Measurements from ENCODE around the gene OTOG.

OTOG gene

DNA sequence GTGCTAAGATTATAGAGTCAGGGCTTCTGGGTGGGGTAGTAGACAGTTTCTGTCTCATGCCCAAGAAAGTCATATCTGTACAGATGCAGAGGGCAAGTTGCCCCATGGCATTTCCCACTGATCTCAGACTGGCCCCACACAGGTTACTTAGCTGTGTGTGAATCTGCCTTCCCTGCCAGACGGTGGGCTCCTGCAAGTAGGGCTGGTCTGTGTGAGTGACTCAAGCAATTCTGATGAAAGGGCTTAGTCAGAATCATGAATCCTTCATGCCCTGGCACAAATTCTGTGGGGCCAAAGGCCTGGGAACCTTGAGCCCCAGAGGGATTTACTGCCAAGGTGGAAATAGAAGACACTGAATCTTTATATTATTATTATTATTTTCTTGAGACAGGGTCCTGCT, 33.2 kb upstream of the OTOG start:
- no peak overlapping the region for H3K27ac ChIP-seq
- TF ChIP-seq, protein P1, sequence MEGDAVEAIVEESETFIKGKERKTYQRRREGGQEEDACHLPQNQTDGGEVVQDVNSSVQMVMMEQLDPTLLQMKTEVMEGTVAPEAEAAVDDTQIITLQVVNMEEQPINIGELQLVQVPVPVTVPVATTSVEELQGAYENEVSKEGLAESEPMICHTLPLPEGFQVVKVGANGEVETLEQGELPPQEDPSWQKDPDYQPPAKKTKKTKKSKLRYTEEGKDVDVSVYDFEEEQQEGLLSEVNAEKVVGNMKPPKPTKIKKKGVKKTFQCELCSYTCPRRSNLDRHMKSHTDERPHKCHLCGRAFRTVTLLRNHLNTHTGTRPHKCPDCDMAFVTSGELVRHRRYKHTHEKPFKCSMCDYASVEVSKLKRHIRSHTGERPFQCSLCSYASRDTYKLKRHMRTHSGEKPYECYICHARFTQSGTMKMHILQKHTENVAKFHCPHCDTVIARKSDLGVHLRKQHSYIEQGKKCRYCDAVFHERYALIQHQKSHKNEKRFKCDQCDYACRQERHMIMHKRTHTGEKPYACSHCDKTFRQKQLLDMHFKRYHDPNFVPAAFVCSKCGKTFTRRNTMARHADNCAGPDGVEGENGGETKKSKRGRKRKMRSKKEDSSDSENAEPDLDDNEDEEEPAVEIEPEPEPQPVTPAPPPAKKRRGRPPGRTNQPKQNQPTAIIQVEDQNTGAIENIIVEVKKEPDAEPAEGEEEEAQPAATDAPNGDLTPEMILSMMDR (IDR thresholded peaks at IDR 0.05): no peak
- TF ChIP-seq ZFX (IDR thresholded peaks at IDR 0.05; ENCODE audit: borderline replicate concordance): no peak

DNA sequence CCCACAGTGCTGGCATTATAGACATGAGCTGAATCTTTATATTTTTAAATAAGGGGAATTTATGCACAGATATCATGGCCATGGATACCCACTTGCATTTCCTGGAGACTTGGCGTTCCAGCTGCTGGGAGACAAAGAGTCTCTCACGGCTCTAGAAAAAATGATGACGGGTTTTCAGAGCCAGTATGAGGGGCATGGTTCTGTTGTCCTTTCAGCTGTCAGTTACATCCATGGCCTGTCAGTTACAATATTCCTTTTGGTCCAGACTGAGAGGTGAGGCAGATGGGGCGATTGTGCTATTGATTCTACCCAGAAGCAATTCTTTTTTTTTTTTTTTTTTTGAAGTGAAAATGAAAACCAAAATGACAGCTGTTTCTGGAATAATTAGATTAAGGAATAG, 32.6 kb upstream of the OTOG start:
- TF ChIP-seq, protein P1 (IDR thresholded peaks at IDR 0.05): no peak
- TF ChIP-seq ZFX (IDR thresholded peaks at IDR 0.05; ENCODE audit: borderline replicate concordance): no peak
- no peak overlapping the region for H3K27ac ChIP-seq

DNA sequence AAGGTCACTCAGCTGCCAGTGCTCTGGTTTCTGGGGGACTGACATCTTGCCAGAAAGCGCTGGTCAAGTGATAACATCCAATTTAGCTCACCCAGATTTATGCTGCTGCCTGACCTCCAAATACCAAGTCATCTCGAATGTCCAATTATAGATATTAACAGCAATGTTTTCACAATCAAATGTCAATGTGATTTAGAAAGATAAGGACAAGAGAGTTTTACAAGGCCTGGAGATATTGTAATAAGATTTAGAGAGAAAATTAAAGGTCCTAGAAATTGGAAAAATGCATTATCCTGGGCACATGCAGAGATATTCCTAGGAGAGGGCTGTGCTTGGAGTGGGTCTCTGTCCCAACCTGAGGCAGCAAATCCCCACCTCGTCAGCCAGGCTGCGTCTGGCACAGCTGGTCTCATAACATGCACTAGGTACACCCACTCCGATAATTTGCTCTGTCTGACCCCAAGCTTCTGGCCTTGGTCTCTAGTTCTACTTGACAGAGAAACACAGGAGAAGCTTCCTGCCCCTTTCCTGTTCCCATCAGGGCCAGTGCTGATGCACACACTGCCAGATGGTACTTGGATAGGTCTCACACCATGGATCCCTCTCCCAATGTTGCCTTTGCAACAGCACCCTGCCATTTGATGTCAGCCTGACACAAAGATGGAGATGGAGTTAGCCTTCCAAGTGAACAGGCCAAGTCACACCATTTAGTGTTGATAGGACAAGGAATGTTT, 31.4 kb upstream of the OTOG start:
- TF ChIP-seq, protein P1 (IDR thresholded peaks at IDR 0.05): no peak
- TF ChIP-seq ZFX (IDR thresholded peaks at IDR 0.05; ENCODE audit: borderline replicate concordance): no peak
- no peak overlapping the region for H3K27ac ChIP-seq

DNA sequence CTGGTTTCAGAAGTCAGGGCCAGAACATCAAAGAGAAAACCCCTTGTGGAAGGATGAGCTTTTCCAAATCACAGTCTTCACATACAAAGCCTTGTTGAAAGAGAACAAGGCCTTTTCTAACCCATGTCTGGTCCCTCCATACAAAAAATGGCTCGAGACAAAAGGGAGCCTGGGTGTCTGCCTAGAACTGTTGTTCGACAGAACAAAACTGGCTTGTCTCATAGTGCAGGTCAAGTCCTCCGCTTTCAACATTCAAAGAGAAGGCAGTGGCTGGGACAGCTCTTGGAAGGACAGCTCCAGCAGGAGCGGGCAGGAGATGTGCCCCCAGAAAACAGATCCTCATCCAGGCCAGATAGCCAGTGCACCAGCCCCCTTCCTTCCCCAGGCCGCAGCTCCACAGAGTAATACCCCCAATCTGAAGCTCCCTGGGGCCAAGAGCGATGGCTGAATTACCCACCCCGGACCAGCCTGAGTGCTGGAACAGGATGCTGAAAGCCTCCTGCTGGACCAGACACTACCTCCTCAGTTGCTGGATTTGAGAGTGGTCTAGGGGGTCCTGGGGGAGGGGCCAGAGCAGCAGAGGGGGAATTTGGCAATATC, 30.4 kb upstream of the OTOG start:
- TF ChIP-seq ZFX (IDR thresholded peaks at IDR 0.05; ENCODE audit: borderline replicate concordance): no peak
- TF ChIP-seq, protein P1 (IDR thresholded peaks at IDR 0.05): no peak

DNA sequence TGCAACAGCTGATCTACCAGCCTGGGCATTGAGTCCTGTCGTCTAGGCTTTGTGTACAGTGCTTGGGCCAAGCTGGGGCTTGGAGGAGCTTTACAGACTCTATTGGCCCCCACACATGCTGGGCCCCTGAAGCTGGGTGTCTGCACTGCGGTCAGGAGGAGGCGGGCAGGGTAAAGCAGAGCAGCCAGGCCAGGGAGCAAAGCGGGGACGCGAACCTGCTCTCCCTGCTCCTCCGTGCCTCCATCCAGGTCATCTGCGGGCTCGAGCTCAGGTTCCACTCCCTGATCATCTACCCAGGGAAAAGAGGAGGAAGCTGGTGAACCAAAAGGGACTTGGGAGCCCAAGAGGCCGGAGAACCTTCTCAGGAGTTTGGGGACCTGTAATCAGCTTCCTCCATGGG, 29.9 kb upstream of the OTOG start:
- H3K27ac ChIP-seq: no peak overlapping the region
- TF ChIP-seq ZFX (IDR thresholded peaks at IDR 0.05; ENCODE audit: borderline replicate concordance): no peak
- TF ChIP-seq, protein P1 (IDR thresholded peaks at IDR 0.05): no peak

More for the DNA sequence above, 30.4 kb upstream of the OTOG start:
- no peak overlapping the region for H3K27ac ChIP-seq

DNA sequence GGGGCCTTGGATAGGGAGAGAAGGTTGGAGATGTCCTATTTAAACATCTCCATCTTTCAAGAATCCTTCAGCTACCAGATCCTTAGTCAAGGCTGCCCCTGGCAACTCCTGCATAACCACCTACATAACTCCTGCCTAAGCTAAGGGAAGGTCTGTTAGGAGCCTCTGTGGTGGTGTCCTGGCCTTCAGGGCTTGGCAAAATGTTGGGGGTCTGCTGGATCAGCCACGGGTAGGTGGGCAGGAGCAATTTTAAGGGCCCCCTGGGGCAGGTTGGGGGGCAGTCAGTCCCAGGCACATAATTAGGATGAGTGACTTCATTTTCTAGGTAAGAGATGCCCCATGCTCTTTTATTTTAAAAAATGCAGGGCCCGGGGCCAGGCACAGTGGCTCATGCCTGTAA, 28.7 kb upstream of the OTOG start:
- no peak overlapping the region for H3K27ac ChIP-seq
- TF ChIP-seq ZFX (IDR thresholded peaks at IDR 0.05; ENCODE audit: borderline replicate concordance): no peak
- TF ChIP-seq, protein P1 (IDR thresholded peaks at IDR 0.05): no peak

Data from 22Rv1 (cell line).